ENCODE data around the gene PGAM5. TPM values are rescaled to one million over a fixed set of nuclear protein-coding genes. Genes with fewer than 3 reads are reported as not detected.

PGAM5 gene
- total and polyA plus RNA-seq, 9 of the 15 experiments (the other 6 are each of a cell fraction or from before 2014, with no cell fraction given): 7.4 to 121 (median 69.5) TPM

GRCh38 chr12:132710405-132711079 lies at the start of gene PGAM5 (continued):
- TF ChIP-seq TARDBP (IDR thresholded peaks at IDR 0.05) (peak; percentile 99), ZNF217 (CRISPR knock-in tag; IDR thresholded peaks at IDR 0.05) (no peak)

DNA sequence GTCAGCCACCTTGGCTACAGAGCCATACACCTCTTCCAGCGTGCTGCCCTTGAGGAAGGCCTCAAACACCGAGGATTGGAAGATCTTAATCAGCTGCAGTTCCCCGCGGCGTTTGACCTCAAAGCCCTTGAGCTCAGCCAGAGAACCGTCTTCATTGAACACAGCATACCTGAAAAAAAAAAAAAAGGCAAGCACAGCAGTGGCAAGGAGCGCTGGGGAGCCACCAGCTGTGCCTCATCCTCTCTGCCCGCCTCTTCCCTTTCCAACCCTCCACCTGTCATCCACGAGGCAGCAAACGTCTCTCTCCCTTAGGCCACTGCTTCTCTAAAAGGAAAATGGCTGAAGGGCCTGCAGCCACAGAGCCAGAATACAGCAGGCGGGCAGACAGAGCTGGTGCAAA lies 49.6 kb upstream of the PGAM5 start:
- no peaks in the 10 kb centered on the region for H3K9me3 ChIP-seq (replicated peaks; ENCODE audit: control insufficient read depth, insufficient read depth, low read depth, low read length)
- H3K4me2 ChIP-seq (ENCODE audit: insufficient read depth, low read length): no peak overlapping the region
- H2AFZ ChIP-seq (ENCODE audit: low read depth, low read length): no peak overlapping the region
- FAIRE-seq (no peak), ATAC-seq (no peak), DNase-seq (ENCODE audit: extremely low read depth in 1 of 4, low spot score in 3 of 4) (no peak)
- H3K27ac ChIP-seq (ENCODE audit: extremely low read depth, low read depth, low read length): no peak overlapping the region
- 87% methylated on average over 8 of the region's 11 CpGs for WGBS (ENCODE audit: insufficient coverage, low coverage, missing lambda C conversion rate)
- H3K4me1 ChIP-seq (replicated peaks in 1 of 2; ENCODE audit: control insufficient read depth in 2 of 2, insufficient read depth in 2 of 2, low read length in 2 of 2): no peaks in the 10 kb centered on the region
- no peak overlapping the region for H3K4me3 ChIP-seq
- no peaks in the 10 kb centered on the region for H3K9me1 ChIP-seq (ENCODE audit: control insufficient read depth, insufficient read depth, low read length)
- TF ChIP-seq HLTF (IDR thresholded peaks at IDR 0.05): no peak
- CTCF ChIA-PET (ENCODE audit: low intra/inter-chr PET ratio): no interaction called here
- BruUV-seq (replicated peaks): TSS peak; percentile 10
- H3K27me3 ChIP-seq (ENCODE audit: control insufficient read depth in 2 of 2, insufficient read depth in 2 of 2, low read length in 2 of 2): no peaks in the 10 kb centered on the region
- in situ Hi-C loops (cut with MboI): no loop called here
- peaks cover 100% of the 10 kb centered on the region for H3K36me3 ChIP-seq (ENCODE audit: control insufficient read depth, insufficient read depth, low read length)
- H4K20me1 ChIP-seq (replicated peaks; ENCODE audit: control insufficient read depth, insufficient read depth, low read length): peaks cover 3% of the 10 kb centered on the region; the same call in 1 of the 2 replicates
- H3K79me2 ChIP-seq (ENCODE audit: control insufficient read depth, insufficient read depth, low read length): no peaks in the 10 kb centered on the region
- intact Hi-C loops (cut with micrococcal nuclease): no loop called here
- POLR2A ChIA-PET: no interaction called here
- H3K9ac ChIP-seq (ENCODE audit: insufficient read depth in 1 of 2, low read depth in 2 of 2, low read length in 2 of 2): no peak overlapping the region

GRCh38 chr12:132661972-132662371 lies 48.7 kb upstream of the PGAM5 start:
- no peaks in the 10 kb centered on the region for H3K27me3 ChIP-seq (ENCODE audit: control insufficient read depth in 2 of 2, insufficient read depth in 2 of 2, low read length in 2 of 2)
- FAIRE-seq: no peak
- H3K4me3 ChIP-seq: no peak overlapping the region
- H3K9me3 ChIP-seq (replicated peaks; ENCODE audit: control insufficient read depth, insufficient read depth, low read depth, low read length): no peaks in the 10 kb centered on the region
- H3K27ac ChIP-seq (ENCODE audit: extremely low read depth, low read depth, low read length): no peak overlapping the region; the same call in 2 of the 3 replicates
- no peaks in the 10 kb centered on the region for H3K79me2 ChIP-seq (ENCODE audit: control insufficient read depth, insufficient read depth, low read length)
- H2AFZ ChIP-seq (ENCODE audit: low read depth, low read length): no peak overlapping the region
- H3K9me1 ChIP-seq (ENCODE audit: control insufficient read depth, insufficient read depth, low read length): no peaks in the 10 kb centered on the region
- H3K36me3 ChIP-seq (ENCODE audit: control insufficient read depth, insufficient read depth, low read length): peaks cover 100% of the 10 kb centered on the region
- WGBS (ENCODE audit: insufficient coverage, low coverage, missing lambda C conversion rate): 96% methylated on average over 5 of the region's 5 CpGs
- H3K9ac ChIP-seq (ENCODE audit: insufficient read depth in 1 of 2, low read depth in 2 of 2, low read length in 2 of 2): no peak overlapping the region
- no peak for ATAC-seq
- H3K4me2 ChIP-seq (ENCODE audit: insufficient read depth, low read length): no peak overlapping the region
- intact Hi-C loops (cut with micrococcal nuclease): no loop called here
- ChIA-PET POLR2A (no interaction called here), CTCF (ENCODE audit: low intra/inter-chr PET ratio) (no interaction called here)
- DNase-seq (ENCODE audit: extremely low read depth in 1 of 4, low spot score in 3 of 4): no peak
- BruUV-seq (replicated peaks): no TSS peak
- H4K20me1 ChIP-seq (replicated peaks; ENCODE audit: control insufficient read depth, insufficient read depth, low read length): peaks cover 3% of the 10 kb centered on the region; the same call in 1 of the 2 replicates
- no peaks in the 10 kb centered on the region for H3K4me1 ChIP-seq (replicated peaks in 1 of 2; ENCODE audit: control insufficient read depth in 2 of 2, insufficient read depth in 2 of 2, low read length in 2 of 2)
- in situ Hi-C loops (cut with MboI): no loop called here
- no peak for TF ChIP-seq FIP1L1 (IDR thresholded peaks at IDR 0.05; ENCODE audit: low read depth, low read length, poor library complexity, severe bottlenecking)
- TF ChIP-seq ZBTB40 (IDR thresholded peaks at IDR 0.05): no peak
- TF ChIP-seq ZBTB40 (CRISPR knock-in tag; IDR thresholded peaks at IDR 0.05): no peak
